ENCODE results near the gene CPAMD8. TPM values are rescaled to one million over a fixed set of nuclear protein-coding genes. Genes with fewer than 3 reads are reported as not detected.
"Not testable (repeated sequence)": the region's sequence is repeated elsewhere in the genome, so short reads cannot be mapped to it uniquely, and the experiment has no call there.

CPAMD8 gene
- total and polyA plus RNA-seq, 5 experiments from 2014 or later, result 0.89 to 7.5 (median 2.1) TPM

DNA sequence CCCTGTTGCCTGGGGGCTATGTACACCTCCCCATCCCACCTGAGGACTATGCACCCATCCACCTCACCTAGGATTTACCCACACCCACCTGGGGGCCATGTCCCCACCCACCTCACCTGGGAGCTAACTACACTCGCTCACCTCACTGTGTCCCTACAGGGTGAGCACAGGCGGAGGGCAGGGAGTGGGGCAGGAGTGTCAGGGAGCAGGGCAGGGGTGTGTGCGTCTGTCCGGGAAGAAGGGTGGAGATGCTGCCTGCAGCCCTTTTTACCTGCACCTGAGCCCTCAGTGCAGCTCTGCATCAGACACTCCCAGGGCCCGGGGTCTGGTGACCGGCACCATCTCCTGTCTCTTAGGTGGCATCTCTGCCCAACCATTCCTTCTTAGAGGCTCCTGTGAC, 10.6 kb upstream of the CPAMD8 start:
- Mint-ChIP-seq H3K9me3 (no peaks in the 10 kb centered on the region), H3K4me1 (peaks cover 0 to 2% (median 0%) of the 10 kb centered on the region in 4 donors), H3K36me3 (no peaks in the 10 kb centered on the region), H3K27me3 (peaks cover 2 to 14% (median 11%) of the 10 kb centered on the region in 5 donors), H3K27ac (no peak overlapping the region), H3K4me3 (no peak overlapping the region)
- ATAC-seq (no peak), DNase-seq (no peak)
- POLR2A ChIA-PET, result no interaction called here

DNA sequence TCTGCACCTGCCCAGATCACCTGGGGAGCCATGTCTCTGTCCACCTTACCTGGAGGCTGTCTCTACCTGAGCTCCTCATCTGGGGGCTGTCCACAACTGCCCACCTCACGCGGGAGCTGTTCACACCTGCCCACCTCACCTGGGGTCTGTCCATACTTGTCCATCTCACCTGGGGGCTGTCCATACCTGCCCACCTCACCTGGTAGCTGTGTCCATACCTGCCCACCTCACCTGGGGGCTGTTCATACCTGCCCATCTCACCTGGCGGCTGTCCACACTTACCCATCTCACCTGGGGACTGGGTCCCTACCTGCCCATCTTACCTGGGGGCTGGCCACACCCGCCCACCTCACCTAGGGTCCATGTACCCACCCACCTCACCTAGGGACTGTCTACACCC, 10.0 kb upstream of the CPAMD8 start:
- Mint-ChIP-seq H3K4me3 (no peak overlapping the region), H3K9me3 (no peaks in the 10 kb centered on the region), H3K36me3 (no peaks in the 10 kb centered on the region), H3K27ac (peak overlapping the region in 1 of 10 donors; percentile 4), H3K4me1 (peaks cover 0 to under 1% (median 0%) of the 10 kb centered on the region in 4 donors), H3K27me3 (peaks cover 2 to 14% (median 11%) of the 10 kb centered on the region in 5 donors)
- no peak for DNase-seq
- POLR2A ChIA-PET, result no interaction called here
- no peak for ATAC-seq

DNA sequence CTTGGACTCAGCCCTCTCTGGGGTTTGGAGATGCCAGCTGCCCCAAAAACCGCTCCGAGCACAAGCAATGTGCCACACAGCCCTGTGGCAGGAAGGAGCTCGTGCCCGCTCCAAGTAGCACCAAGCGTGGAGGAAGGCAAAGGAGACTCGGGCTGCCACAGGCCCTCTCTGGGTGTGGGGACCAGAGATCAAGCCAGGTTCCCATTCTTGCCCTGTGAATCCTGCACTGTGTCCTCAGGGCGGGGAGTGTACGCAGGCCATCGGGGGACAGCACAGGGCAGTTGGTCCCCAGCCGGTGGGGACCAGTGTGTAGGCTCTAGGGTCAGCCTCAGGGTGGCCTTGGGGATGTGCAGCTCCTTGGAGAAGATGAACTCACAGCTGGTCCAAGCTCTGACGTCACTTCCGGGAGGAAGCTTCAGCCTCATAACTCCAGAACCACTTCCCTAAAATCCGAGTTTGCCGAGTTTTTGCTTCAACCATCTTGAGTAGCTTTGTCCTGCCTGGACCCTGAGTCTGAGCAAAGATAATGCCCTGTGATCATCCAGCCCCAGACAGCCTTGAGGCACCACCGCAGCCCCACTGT, 9.3 kb upstream of the CPAMD8 start:
- no peak overlapping the region for H3K27ac Mint-ChIP-seq
- no peaks in the 10 kb centered on the region for H3K36me3 Mint-ChIP-seq
- no peak for ATAC-seq
- H3K4me3 Mint-ChIP-seq, result no peak overlapping the region
- no peaks in the 10 kb centered on the region for H3K4me1 Mint-ChIP-seq
- DNase-seq, result no peak
- H3K27me3 Mint-ChIP-seq, result peaks cover 2 to 14% (median 11%) of the 10 kb centered on the region in 5 donors
- H3K9me3 Mint-ChIP-seq, result no peaks in the 10 kb centered on the region
- POLR2A ChIA-PET, result interaction anchor here (0.6 kb wide), 1 partner anchor 90 kb away, joined by 5 read pairs; no protein-coding TSS in a partner anchor

DNA sequence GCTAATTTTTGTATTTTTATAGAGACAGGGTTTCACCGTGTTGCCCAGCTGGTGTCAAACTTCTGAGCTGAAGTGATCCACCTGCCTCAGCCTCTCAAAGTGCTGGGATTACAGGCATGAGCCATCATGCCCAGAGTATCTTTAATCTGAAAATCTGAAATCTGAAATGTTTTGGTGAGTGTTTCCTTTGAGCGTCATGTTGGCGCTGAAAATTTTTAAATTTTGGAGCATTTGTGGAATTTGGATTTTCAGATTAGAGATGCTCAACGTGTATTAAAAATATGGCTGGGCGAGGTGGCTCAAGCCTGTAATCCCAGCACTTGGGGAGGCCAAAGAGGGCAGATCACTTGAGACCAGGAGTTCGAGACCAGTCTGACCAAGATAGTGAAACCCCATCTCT, 5.1 kb upstream of the CPAMD8 start:
- DNase-seq (no peak), ATAC-seq (no peak)
- POLR2A ChIA-PET, result no interaction called here
- H3K27ac Mint-ChIP-seq, result no peak overlapping the region
- H3K36me3 Mint-ChIP-seq, result no peaks in the 10 kb centered on the region
- H3K4me3 Mint-ChIP-seq, result no peak overlapping the region
- no peaks in the 10 kb centered on the region for H3K9me3 Mint-ChIP-seq
- H3K4me1 Mint-ChIP-seq, result peaks cover 1 to 11% (median 4%) of the 10 kb centered on the region in 4 donors
- peaks cover 0 to 22% (median 5%) of the 10 kb centered on the region in 5 donors for H3K27me3 Mint-ChIP-seq

DNA sequence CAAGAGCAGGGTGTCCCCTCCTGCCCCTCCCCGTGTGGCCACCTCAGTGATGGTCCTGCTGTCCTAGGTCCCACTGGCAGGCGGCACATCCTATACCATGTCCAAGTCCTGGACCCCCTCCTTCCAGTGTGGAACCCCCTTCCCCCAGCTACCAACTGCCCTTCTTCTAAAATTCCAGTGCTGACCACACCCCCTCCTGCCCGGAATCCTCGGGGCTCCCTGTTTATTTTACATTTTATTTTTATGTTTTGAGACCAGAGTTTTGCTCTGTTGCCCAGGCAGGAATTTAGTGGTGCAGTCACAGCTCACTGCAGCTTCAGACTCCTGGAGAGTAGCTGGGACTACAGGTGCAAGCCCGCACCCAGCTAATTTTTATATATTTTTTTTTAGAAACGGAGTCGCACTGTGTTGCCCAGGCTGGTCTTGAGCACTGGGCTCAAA, 945 bp upstream of the CPAMD8 start:
- H3K9me3 Mint-ChIP-seq, result peaks cover 0 to 23% (median 12%) of the 10 kb centered on the region in 9 donors
- H3K27me3 Mint-ChIP-seq, result peaks cover 0 to 25% (median 3%) of the 10 kb centered on the region in 5 donors
- H3K4me1 Mint-ChIP-seq, result peaks cover 8 to 22% (median 12%) of the 10 kb centered on the region in 4 donors
- ATAC-seq, result no peak
- POLR2A ChIA-PET, result no interaction called here
- H3K36me3 Mint-ChIP-seq, result peaks cover 0 to 23% (median 13%) of the 10 kb centered on the region in 3 donors
- peak overlapping the region in 3 of 10 donors; percentile 11 to 84 (median 15) for H3K27ac Mint-ChIP-seq
- H3K4me3 Mint-ChIP-seq, result peak overlapping the region; percentile 42 to 86 (median 66)
- no peak for DNase-seq

DNA sequence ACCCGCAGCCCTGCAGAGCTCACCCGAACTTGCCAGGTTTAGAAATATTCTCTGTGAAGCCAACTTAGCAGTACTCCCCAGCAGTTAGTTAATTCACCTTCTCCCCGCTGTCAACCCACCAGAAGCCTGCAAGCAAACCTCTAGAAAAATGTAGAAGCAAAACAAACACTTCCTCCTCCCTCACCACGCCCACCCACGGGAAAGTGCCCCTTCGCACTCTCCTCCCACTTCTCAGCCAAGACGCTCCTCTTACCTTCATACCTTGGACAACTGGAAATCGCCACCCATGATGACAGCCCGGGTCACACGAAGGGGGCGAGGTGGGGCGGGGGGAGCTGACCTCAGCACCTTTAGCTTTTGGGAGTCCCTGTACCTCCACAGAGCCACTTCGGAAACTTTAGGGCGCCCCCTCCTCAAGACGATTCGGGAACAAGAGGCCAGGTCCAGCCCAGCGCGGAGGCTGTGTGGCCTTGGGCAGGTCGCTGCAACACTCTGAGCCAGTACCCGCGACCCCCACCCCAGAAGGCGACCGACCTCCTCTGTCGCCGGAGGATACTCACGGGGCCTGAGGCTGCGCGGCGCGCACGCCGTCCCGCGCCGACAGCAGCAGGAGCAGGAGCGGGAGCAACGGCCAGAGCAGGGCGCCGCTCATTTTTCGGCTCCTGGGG, 485 bp downstream of the CPAMD8 start:
- peaks cover 0 to 27% (median 12%) of the 10 kb centered on the region in 9 donors for H3K9me3 Mint-ChIP-seq
- H3K27me3 Mint-ChIP-seq, result peaks cover 0 to 25% (median 3%) of the 10 kb centered on the region in 5 donors
- peak overlapping the region; percentile 81 to 94 (median 86) for H3K4me3 Mint-ChIP-seq
- H3K36me3 Mint-ChIP-seq, result peaks cover 0 to 23% (median 13%) of the 10 kb centered on the region in 3 donors
- H3K27ac Mint-ChIP-seq, result peak overlapping the region; percentile 20 to 87 (median 60)
- DNase-seq (peak in 6 of 10 donors; percentile 8 to 46 (median 36)), ATAC-seq (peak; percentile 80 to 82)
- POLR2A ChIA-PET, result no interaction called here
- peaks cover 8 to 22% (median 14%) of the 10 kb centered on the region in 4 donors for H3K4me1 Mint-ChIP-seq

DNA sequence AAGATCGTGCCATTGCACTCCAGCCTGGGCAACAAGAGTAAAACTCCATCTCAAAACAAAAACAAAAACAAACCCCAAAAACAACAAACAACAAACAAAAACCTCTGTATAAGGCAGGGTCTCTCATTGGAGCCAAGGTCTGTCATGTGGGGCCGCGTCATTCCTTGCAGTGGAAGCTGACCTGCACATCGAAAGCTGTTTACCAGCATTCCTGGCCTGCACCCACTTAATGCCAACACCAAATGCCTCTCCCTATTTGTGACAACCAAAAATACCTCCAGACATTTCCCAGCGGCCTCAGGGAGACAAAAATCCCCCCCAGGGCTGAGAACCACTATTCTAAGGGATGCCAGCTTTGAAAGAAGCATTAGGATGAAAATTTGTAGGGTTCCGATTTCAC, 1.2 kb downstream of the CPAMD8 start:
- no peak for DNase-seq
- Mint-ChIP-seq H3K36me3 (peaks cover 0 to 23% (median 13%) of the 10 kb centered on the region in 3 donors), H3K27me3 (peaks cover 0 to 23% (median 3%) of the 10 kb centered on the region in 5 donors), H3K27ac (no peak overlapping the region), H3K4me1 (peaks cover 8 to 22% (median 14%) of the 10 kb centered on the region in 4 donors), H3K4me3 (peak overlapping the region in 8 of 10 donors; percentile 81 to 94 (median 86)), H3K9me3 (peaks cover 0 to 27% (median 15%) of the 10 kb centered on the region in 9 donors)
- POLR2A ChIA-PET, result interaction anchor here (0.7 kb wide), 1 partner anchor 85 kb away, joined by 3 read pairs; no protein-coding TSS in a partner anchor
- no peak for ATAC-seq

DNA sequence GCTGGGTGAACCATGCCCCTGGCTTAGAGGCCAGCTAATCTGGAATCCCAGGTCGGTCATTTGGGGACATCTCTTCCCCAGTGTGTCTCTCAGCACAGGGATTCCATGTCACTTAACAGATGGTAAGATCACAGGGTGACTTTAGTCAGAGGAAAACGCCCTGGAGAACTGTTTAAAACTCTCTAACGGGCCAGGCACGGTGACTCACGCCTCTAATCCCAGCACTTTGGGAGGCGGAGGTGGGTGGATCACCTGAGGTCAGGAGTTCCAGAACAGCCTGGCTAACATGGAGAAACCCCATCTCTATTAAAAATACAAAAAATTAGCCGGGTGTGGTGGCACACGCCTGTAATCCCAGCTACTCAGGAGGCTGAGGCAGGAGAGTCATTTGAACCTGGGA, 1.7 kb downstream of the CPAMD8 start:
- H3K27ac Mint-ChIP-seq, DNase-seq, ATAC-seq: not testable (repeated sequence)
- Mint-ChIP-seq H3K9me3 (peaks cover 0 to 27% (median 15%) of the 10 kb centered on the region in 9 donors), H3K36me3 (peaks cover 0 to 23% (median 13%) of the 10 kb centered on the region in 3 donors), H3K4me1 (peaks cover 8 to 22% (median 14%) of the 10 kb centered on the region in 4 donors), H3K27me3 (peaks cover 0 to 23% (median 3%) of the 10 kb centered on the region in 5 donors), H3K4me3 (peak overlapping the region in 3 of 10 donors; percentile 15 to 90 (median 29))
- POLR2A ChIA-PET, result interaction anchor here (0.7 kb wide), 1 partner anchor 85 kb away, joined by 3 read pairs; no protein-coding TSS in a partner anchor

DNA sequence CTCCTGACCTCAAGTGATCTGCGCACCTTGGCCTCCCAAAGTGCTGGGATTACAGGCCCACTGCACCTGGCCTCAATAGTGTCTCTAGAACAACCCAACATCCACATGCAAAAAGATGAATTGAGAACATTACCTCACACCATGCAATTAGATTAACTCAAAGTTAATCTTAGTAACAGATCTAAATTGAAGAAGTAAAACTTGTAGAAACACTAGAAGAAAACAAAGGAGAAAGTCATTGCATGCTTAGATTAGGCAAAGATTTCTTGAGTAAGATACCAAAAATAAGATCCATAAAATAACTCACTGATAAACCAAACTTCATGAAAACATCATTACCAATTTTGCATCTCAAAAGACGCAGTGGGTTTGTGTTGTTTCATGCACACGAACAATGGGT, 2.8 kb downstream of the CPAMD8 start:
- POLR2A ChIA-PET, result no interaction called here
- peak overlapping the region in 1 of 10 donors; percentile 7 for H3K4me3 Mint-ChIP-seq
- H3K9me3 Mint-ChIP-seq, result peaks cover 0 to 27% (median 15%) of the 10 kb centered on the region in 9 donors
- DNase-seq, result no peak
- no peak overlapping the region for H3K27ac Mint-ChIP-seq
- H3K36me3 Mint-ChIP-seq, result peaks cover 0 to 23% (median 13%) of the 10 kb centered on the region in 3 donors
- no peak for ATAC-seq
- H3K27me3 Mint-ChIP-seq, result peaks cover 0 to 20% (median 3%) of the 10 kb centered on the region in 5 donors
- H3K4me1 Mint-ChIP-seq, result peaks cover 8 to 22% (median 14%) of the 10 kb centered on the region in 4 donors

DNA sequence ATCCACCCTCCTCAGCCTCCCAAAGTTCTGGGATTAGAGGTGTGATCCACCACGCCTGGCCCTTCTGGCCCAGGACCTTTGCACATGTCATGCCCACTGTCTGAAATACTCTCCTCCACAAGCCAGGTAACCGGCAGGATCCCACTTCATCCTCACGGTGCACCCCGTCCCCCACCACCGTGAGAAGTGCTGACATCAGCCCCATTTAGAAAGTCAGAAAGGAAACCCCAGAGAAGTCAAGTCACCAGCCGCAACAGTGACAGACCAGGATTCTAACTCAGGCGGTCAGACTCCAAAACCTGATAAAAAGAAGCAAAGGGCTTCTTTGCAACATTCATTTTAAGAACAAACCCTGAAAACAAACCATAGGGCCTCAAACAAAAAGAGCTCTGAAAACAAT, 3.9 kb downstream of the CPAMD8 start:
- Mint-ChIP-seq H3K27ac (peak overlapping the region in 2 of 10 donors; percentile 49 to 58), H3K36me3 (peaks cover 0 to 23% (median 13%) of the 10 kb centered on the region in 3 donors), H3K27me3 (peaks cover 0 to 11% (median 0%) of the 10 kb centered on the region in 5 donors), H3K4me3 (no peak overlapping the region), H3K9me3 (peaks cover 0 to 27% (median 15%) of the 10 kb centered on the region in 9 donors), H3K4me1 (peaks cover 7 to 17% (median 12%) of the 10 kb centered on the region in 4 donors)
- DNase-seq, result no peak
- POLR2A ChIA-PET, result no interaction called here
- no peak for ATAC-seq

DNA sequence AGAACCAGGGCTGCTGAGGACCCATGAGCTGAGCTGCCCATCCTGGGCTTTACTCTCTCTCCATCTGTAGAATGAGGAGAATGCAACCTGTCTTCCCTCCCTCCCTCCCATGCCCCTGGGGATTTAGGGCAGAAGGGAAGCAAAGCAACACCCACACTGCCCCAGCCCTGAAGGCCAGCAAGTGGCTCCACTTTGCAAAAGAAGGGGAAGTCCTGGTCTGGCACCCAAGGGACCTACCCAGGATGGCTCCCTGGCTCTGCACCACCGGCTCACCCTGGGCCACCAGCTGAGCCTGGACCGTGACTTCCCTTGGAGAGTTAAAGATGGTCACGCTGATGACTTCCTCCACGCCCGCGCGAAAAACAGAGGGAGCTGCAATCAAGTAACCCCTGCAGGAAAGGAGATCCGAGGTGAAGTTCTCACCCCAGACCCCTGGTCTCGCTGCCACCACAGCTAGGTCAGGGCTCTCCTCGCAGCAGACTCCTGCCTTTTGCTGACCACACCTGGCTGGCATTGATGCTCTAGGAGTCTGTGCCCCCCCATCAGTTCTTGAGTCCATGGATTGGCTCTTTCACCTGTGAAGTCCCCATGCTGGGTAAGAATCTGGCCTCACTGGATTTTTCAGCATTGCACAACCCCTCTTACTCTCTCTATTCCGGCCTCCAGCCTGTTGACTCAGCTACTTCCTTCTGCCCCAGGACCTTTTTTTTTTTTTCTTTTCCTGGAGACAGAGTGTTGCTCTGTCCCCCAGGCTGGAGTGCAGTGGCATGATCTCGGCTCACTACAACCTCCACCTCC, 4.6 kb downstream of the CPAMD8 start:
- no peak overlapping the region for H3K4me3 Mint-ChIP-seq

DNA sequence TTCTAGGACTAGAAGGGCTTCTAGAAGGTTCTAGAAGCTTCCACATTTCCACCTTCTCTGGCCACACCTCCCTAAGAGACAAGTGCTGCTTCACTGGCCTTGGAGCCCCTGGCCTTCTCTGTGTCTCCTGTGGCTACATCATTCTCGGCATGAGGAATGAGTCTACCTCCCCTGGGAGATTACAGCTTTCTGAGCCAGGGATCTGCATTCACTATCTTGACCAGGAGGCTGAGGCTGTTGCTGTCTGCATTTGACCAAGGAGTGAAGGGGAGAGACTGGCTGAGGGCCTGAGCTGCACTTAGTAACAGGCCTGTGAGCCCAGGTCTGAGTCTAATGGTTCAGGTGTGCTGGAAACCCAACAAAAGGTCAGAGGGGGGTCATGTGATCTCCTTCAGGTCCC, 5.3 kb downstream of the CPAMD8 start:
- Mint-ChIP-seq H3K4me1 (peaks cover 5 to 15% (median 8%) of the 10 kb centered on the region in 4 donors), H3K27ac (peak overlapping the region in 1 of 10 donors; percentile 53), H3K36me3 (peaks cover 0 to 23% (median 13%) of the 10 kb centered on the region in 3 donors), H3K27me3 (peaks cover 0 to 11% (median 0%) of the 10 kb centered on the region in 5 donors), H3K4me3 (no peak overlapping the region), H3K9me3 (peaks cover 0 to 27% (median 15%) of the 10 kb centered on the region in 9 donors)
- POLR2A ChIA-PET, result no interaction called here
- ATAC-seq (no peak), DNase-seq (no peak)

More for the DNA sequence above, 4.6 kb downstream of the CPAMD8 start:
- peaks cover 0 to 27% (median 15%) of the 10 kb centered on the region in 9 donors for H3K9me3 Mint-ChIP-seq
- H3K36me3 Mint-ChIP-seq, result peaks cover 0 to 23% (median 13%) of the 10 kb centered on the region in 3 donors
- H3K27me3 Mint-ChIP-seq, result peaks cover 0 to 11% (median 0%) of the 10 kb centered on the region in 5 donors
- H3K4me1 Mint-ChIP-seq, result peaks cover 5 to 15% (median 9%) of the 10 kb centered on the region in 4 donors
- ATAC-seq (no peak), DNase-seq (no peak)
- peak overlapping the region in 1 of 10 donors; percentile 49 for H3K27ac Mint-ChIP-seq
- POLR2A ChIA-PET, result no interaction called here

All from naive thymus-derived CD8-positive, alpha-beta T cell (primary cell).